Body of pancreas (tissue), 4 donors: Measurements from ENCODE around the gene ST14. TPM values are rescaled to one million over a fixed set of nuclear protein-coding genes. Genes with fewer than 3 reads are reported as not detected.

Source experiments
- ATAC-seq: fragments of 150-250 bp; one replicate; pipeline ENCODE4 v1.9.1; 2016
- DNase-seq, 4 donors: peaks; one replicate each; pipeline ENCODE4 v3.0.0-alpha.2; 2019
- H3K27ac ChIP-seq, 4 donors: fragments of 200-600 bp; sonication (generic); 1 replicate in 3 of 4; 2 replicates in 1 of 4; pipeline versions ENCODE4 v1.5.1 to v1.6.1; 2016 to 2019; ENCODE audit warnings: mild to moderate bottlenecking in 1 of 4, mixed read lengths in 1 of 4, moderate library complexity in 1 of 4
- H3K27me3 ChIP-seq, 2 donors: fragments of 200-600 bp; sonication (generic); one replicate each; pipeline ENCODE4 v1.6.0; 2016; ENCODE audit warnings: mild to moderate bottlenecking in 1 of 2
- H3K36me3 ChIP-seq, 2 donors: fragments of 200-600 bp; sonication (generic); replicated peaks in 1 of 2; 2 replicates each; pipeline ENCODE4 v1.5.1; 2016; ENCODE audit warnings: low read depth in 2 of 2; ENCODE audit not compliant: insufficient read depth in 1 of 2
- H3K4me1 ChIP-seq: fragments of 200-600 bp; sonication (generic); one replicate; pipeline ENCODE4 v1.6.0; 2016
- H3K4me3 ChIP-seq, 2 donors: fragments of 200-600 bp; sonication (generic); 1 replicate in 1 of 2; 2 replicates in 1 of 2; pipeline ENCODE4 v1.5.1; 2016 to 2019
- H3K9me3 ChIP-seq, 3 donors: fragments of 200-600 bp; sonication (generic); 1 replicate in 2 of 3; 2 replicates in 1 of 3; pipeline ENCODE4 v1.5.1; 2016
- POLR2A ChIP-seq, 3 donors: fragments of 450-650 bp; IDR thresholded peaks; one replicate each; pipeline ENCODE4 v1.6.1; 2016; ENCODE audit warnings: antibody characterized with exemption in 3 of 3, mild to moderate bottlenecking in 2 of 3
- WGBS, 2 donors: methylation state at CpG; one replicate each; pipeline ENCODE4 v1.1.5; 2017; 5-methylcytosine and 5-hydroxymethylcytosine counted together
- intact Hi-C: fragments of 100-400 bp; cut with DNase I; formaldehyde crosslinking; loops from one replicate; pipeline ENCODE4 v1.15.1; 2023
- total RNA-seq, 2 donors: library from RNA; depleted of rRNA; stranded (reverse); fragments of >200 nt; gene quantifications; one replicate each; pipeline ENCODE4 v1.1.0, GENCODE V29; 2016
- TF ChIP-seq, protein P1 (sequence below), 7 experiments: fragments of 450-650 bp in 4 of 7; fragments of 200-600 bp in 3 of 7; sonication (generic) in 3 of 7; IDR thresholded peaks; one replicate each; pipeline ENCODE4 v1.5.1; 2016 to 2019; ENCODE audit warnings: antibody characterized with exemption in 7 of 7

ST14 gene
- total RNA-seq, 2 donors from 2014 or later = 55.3 to 61.0 TPM

DNA sequence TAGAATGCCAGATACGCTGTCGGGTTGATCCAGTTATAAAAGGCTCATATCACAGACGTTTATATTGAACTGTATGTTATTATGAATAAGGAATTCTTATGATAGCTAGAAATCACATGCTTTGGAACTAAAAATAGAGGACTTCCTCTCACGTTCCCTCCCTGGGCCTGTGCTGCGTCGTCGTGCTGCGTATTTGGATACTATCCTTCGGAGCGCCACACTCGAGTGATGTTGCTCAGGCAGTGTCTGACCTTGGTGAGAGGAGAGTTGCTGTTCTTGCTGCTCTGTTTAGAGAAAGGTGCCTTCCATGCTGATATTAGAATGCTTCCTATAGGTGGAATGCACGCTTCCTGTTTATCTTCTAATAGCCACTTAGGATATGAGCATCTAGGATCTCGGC lies 20.2 kb upstream of the ST14 start:
- no peak for DNase-seq
- H3K4me3 ChIP-seq = no peak overlapping the region
- H3K9me3 ChIP-seq = no peaks in the 10 kb centered on the region
- WGBS, 2 donors = 74 to 85% methylated on average over 13 of the region's 13 CpGs
- no peaks in the 10 kb centered on the region for H3K27me3 ChIP-seq
- no peaks in the 10 kb centered on the region for H3K36me3 ChIP-seq
- intact Hi-C loops = no loop called here
- no peak overlapping the region for H3K27ac ChIP-seq
- no peak for ATAC-seq
- peaks cover 6% of the 10 kb centered on the region for H3K4me1 ChIP-seq
- no peak for TF ChIP-seq POLR2A (IDR thresholded peaks at IDR 0.05)

DNA sequence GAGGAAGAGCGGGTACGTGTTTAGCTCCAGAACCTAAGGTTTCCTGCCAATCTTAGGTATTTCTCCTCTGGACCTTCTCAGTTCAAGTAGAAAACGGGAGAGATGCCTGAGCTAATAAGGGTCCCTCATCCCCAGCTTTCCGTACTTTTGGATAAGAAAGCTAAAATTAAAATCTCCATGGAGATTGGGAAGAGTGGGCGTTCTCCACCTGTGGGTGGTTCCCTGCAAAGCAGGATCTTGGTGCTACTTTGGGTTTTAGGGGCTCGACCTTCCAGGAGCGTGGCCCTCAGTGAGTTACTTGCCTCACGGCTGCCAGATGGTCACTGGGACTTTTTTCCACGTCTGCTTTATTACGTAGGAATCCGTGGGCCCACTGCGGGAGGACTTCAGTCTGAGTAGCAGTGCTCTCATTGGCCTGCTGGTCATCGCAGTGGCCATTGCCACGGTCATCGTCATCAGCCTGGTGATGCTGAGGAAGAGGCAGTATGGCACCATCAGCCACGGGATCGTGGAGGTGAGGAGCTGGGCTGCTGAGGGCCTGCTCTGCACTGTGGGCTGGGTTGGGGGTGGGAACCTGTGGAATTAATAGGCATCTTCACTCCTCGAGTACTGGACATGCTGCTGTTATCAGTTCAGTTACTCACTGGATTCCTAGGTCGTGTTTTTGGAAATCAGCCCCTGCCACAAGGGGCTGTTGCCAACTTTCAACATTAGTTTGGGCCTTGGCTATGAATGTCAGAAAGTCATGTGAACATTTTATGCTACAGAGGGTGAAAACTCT lies 17.8 kb upstream of the ST14 start:
- H3K27me3 ChIP-seq = no peaks in the 10 kb centered on the region
- 86 to 87% methylated on average over 17 to 19 of the region's 19 CpGs for WGBS, 2 donors
- no peaks in the 10 kb centered on the region for H3K9me3 ChIP-seq
- TF ChIP-seq, protein P1, sequence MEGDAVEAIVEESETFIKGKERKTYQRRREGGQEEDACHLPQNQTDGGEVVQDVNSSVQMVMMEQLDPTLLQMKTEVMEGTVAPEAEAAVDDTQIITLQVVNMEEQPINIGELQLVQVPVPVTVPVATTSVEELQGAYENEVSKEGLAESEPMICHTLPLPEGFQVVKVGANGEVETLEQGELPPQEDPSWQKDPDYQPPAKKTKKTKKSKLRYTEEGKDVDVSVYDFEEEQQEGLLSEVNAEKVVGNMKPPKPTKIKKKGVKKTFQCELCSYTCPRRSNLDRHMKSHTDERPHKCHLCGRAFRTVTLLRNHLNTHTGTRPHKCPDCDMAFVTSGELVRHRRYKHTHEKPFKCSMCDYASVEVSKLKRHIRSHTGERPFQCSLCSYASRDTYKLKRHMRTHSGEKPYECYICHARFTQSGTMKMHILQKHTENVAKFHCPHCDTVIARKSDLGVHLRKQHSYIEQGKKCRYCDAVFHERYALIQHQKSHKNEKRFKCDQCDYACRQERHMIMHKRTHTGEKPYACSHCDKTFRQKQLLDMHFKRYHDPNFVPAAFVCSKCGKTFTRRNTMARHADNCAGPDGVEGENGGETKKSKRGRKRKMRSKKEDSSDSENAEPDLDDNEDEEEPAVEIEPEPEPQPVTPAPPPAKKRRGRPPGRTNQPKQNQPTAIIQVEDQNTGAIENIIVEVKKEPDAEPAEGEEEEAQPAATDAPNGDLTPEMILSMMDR (IDR thresholded peaks at IDR 0.05) = no peak
- no peak for TF ChIP-seq POLR2A (IDR thresholded peaks at IDR 0.05)
- DNase-seq (no peak), ATAC-seq (no peak)
- intact Hi-C loops = no loop called here
- no peak overlapping the region for H3K4me3 ChIP-seq
- no peak overlapping the region for H3K27ac ChIP-seq
- H3K36me3 ChIP-seq = no peaks in the 10 kb centered on the region
- H3K4me1 ChIP-seq = peaks cover 29% of the 10 kb centered on the region

DNA sequence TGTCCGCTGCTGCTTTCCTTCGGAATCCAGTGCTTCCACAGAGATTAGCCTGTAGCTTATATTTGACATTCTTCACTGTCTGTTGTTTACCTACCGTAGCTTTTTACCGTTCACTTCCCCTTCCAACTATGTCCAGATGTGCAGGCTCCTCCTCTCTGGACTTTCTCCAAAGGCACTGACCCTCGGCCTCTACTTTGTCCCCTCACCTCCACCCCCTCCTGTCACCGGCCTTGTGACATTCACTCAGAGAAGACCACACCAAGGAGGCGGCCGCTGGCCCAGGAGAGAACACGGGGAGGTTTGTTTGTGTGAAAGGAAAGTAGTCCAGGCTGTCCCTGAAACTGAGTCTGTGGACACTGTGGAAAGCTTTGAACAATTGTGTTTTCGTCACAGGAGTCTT lies 15.4 kb upstream of the ST14 start:
- TF ChIP-seq, protein P1 (IDR thresholded peaks at IDR 0.05) = no peak
- TF ChIP-seq POLR2A (IDR thresholded peaks at IDR 0.05) = no peak
- ATAC-seq = no peak
- no peak for DNase-seq
- peaks cover 38% of the 10 kb centered on the region for H3K4me1 ChIP-seq
- peak overlapping the region in 3 of 4 donors; percentile 75 to 86 (median 85) for H3K27ac ChIP-seq
- no peaks in the 10 kb centered on the region for H3K9me3 ChIP-seq
- no peaks in the 10 kb centered on the region for H3K36me3 ChIP-seq
- H3K4me3 ChIP-seq = no peak overlapping the region
- H3K27me3 ChIP-seq = no peaks in the 10 kb centered on the region
- WGBS, 2 donors = 52 to 61% methylated on average over 10 of the region's 10 CpGs
- intact Hi-C loops = no loop called here

DNA sequence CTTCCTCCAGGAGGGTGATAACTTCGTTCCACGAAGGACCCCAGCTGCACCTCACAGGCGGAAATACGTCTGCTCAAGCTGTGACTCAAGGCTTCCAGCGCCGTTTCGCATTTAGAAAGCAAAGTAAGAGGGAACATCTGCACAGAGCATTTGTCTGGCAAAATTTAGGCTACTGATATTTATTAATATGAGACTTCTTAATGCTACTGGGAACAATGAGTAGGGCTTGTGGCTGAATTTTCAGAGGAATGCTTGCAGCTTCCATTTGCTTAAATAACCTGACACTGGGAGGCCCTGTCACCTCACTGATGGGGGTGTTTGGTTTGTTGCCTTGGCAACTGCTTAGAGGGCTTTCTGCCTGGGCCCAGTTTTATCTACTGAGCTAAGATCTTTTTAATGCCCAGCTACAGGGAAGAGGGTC lies 14.7 kb upstream of the ST14 start:
- no peaks in the 10 kb centered on the region for H3K9me3 ChIP-seq
- WGBS, 2 donors = 79% methylated on average over 7 of the region's 7 CpGs
- no peak overlapping the region for H3K4me3 ChIP-seq
- no peaks in the 10 kb centered on the region for H3K36me3 ChIP-seq
- peaks cover 38% of the 10 kb centered on the region for H3K4me1 ChIP-seq
- intact Hi-C loops = no loop called here
- DNase-seq (peak in 2 of 4 donors; percentile 45 to 54), ATAC-seq (peak; percentile 20)
- peak overlapping the region; percentile 3 to 86 (median 80) for H3K27ac ChIP-seq
- H3K27me3 ChIP-seq = no peaks in the 10 kb centered on the region
- TF ChIP-seq, protein P1 (IDR thresholded peaks at IDR 0.05) = no peak
- no peak for TF ChIP-seq POLR2A (IDR thresholded peaks at IDR 0.05)

DNA sequence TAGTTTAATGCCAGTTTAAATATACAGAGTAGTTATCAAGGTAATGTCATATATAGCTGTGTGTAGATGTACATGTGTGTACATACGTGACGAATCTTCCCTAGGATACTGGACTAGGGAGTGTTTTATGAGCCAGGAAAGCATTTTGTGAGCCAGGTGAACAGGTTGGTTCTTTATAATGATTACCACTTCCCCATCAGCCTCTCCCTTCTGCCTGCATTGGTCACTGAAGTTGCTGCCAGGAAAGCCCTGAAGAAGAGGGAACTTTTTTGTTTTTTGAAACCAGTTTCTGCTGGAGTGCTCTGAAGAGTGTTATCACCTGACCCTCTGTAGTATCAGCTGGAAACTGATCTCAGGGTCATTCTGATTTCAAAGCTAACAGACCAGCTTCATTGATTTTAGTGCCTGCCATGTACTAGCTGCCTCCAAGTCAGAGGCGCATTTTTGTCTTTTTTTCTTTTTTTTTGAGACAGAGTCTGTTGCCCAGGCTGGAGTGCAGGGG lies 14.2 kb upstream of the ST14 start:
- intact Hi-C loops = no loop called here
- Histone ChIP-seq H3K4me1 (peaks cover 38% of the 10 kb centered on the region), H3K36me3 (no peaks in the 10 kb centered on the region), H3K27me3 (no peaks in the 10 kb centered on the region), H3K27ac (peak overlapping the region; percentile 3 to 86 (median 80)), H3K9me3 (no peaks in the 10 kb centered on the region), H3K4me3 (no peak overlapping the region)
- ATAC-seq = peak; percentile 65
- peak in 2 of 4 donors; percentile 46 to 64 for DNase-seq
- WGBS, 2 donors = 19 to 32% methylated on average over 3 of the region's 3 CpGs
- no peak for TF ChIP-seq POLR2A (IDR thresholded peaks at IDR 0.05)
- TF ChIP-seq, protein P1 (IDR thresholded peaks at IDR 0.05) = no peak
